GM21529 (cell line): Measurements from ENCODE around the gene SLC39A7.
"Not testable (repeated sequence)": the region's sequence is repeated elsewhere in the genome, so short reads cannot be mapped to it uniquely, and the experiment has no call there.

ENCODE experiments used
- ATAC-seq: cut with Tn5 transposase; IDR thresholded peaks from one replicate; pipeline ENCODE4 v1.9.1; 2021; ENCODE audit not compliant: unreplicated experiment

Gene SLC39A7

DNA sequence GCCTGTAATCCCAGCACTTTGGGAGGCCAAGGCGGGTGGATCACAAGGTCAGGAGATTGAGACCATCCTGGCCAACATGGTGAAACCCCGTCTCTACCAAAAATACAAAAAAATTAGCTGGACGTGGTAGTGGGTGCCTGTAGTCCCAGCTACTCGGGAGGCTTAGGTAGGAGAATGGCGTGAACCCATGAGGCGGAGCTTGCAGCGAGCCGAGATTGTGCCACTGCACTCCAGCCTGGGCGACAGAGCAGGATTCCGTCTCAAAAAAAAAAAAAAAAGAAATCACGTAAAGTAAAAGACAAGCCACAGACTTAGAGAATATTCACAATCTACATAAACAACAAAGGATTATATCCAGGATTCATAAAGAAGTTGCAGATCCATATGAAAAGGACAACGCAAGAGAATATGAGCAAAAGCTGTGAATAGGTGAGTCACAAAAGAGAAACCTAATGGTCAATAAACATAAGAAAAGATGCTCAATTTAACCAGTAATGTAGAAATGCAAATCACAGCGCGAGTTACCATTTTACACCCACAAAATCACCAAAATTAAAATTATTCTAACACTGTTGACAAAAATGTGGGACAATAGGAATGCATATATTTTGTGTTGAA, 25.9 kb downstream of the SLC39A7 start:
- not testable (repeated sequence) for ATAC-seq

- ATAC-seq: no peak
Observed at GRCh38 chr6:33235221-33235634, 34.6 kb downstream of the SLC39A7 start.

DNA sequence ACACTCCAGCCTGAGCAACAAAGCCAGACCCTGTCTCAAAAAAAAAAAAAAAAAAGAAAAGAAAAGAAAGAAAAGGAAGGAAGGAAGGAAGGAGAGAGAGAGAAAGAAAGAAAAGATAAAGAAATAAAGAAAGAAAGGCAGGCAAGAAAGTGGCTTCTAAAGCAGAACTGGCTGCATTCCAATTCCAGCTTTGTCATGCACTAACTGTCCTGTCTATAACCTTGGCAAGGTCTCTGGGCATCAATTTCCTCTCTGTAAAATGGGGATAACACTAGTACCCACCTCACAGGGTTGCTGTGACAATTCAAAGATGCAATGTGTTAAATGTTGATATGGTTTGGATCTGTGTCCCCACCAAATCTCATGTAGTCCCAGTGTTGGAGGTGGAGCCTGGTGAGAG, 35.7 kb downstream of the SLC39A7 start:
- ATAC-seq: no peak

GRCh38 chr6:33236852-33237251, 36.2 kb downstream of the SLC39A7 start:
- no peak for ATAC-seq

DNA sequence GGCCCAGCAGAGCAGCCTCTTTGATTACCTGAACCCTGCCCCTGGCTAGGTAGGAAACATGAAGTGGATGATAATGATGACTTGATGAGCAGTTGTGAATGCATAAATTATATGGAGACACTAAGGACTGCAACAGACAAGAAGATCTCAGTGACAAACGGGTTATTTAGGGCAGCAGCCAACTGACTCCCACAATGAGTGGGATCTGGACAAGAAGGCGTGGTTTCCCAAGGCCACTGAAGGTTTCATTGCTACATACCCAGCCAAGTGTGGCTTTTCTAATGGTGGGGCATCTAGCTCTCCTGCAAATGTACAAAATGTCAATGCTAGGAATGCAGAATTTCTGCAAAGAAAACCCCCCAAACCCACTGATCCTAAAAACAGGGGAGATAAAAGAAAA, 37.1 kb downstream of the SLC39A7 start:
- no peak for ATAC-seq

GRCh38 chr6:33241968-33242367, 41.3 kb downstream of the SLC39A7 start:
- no peak for ATAC-seq

GRCh38 chr6:33243476-33243875, 42.8 kb downstream of the SLC39A7 start:
- ATAC-seq: no peak

- peak; percentile 43 for ATAC-seq
Observed at GRCh38 chr6:33247977-33248642, 47.4 kb downstream of the SLC39A7 start.

- ATAC-seq: peak; percentile 2
Observed at GRCh38 chr6:33248643-33248931, 47.9 kb downstream of the SLC39A7 start.

DNA sequence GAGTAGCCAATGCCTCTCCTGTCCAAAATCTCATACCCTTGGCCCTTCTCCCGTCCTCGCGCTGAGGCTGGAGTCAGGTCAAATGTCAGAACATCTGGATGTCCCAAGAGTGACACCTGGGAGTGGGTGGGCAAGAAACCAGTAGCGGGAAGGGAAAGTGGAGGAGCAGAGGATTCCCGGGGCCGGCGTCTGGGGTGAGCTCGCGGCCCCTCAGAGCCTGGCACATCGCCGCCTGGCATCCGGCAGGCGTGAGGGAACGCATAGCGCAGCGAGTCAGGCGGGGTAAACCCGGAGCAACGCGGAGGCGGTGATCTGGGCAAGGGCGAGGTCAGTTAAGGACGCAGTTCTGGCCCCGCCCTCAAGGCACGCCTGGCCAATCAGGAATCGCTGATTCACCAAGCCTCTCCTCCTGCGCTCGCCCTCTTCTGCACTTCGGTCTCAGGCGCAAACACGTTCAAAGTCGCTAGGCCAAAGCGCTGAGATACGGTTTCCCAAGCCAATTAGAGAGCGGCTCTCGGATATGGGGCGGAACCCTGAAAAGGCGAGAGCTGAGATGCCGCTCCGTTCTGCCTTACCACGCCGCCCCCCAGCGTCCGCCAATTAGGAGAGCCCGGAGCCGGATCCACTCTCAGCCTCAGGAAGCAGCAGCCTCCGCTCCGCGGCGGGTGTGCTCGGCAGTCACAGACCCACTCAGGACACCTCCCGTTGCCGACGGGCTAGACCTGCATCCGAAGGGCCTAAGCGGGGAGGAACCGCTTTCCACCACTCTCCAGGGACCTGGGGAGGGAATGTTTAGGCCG, 48.5 kb downstream of the SLC39A7 start:
- ATAC-seq: peak; percentile 89

DNA sequence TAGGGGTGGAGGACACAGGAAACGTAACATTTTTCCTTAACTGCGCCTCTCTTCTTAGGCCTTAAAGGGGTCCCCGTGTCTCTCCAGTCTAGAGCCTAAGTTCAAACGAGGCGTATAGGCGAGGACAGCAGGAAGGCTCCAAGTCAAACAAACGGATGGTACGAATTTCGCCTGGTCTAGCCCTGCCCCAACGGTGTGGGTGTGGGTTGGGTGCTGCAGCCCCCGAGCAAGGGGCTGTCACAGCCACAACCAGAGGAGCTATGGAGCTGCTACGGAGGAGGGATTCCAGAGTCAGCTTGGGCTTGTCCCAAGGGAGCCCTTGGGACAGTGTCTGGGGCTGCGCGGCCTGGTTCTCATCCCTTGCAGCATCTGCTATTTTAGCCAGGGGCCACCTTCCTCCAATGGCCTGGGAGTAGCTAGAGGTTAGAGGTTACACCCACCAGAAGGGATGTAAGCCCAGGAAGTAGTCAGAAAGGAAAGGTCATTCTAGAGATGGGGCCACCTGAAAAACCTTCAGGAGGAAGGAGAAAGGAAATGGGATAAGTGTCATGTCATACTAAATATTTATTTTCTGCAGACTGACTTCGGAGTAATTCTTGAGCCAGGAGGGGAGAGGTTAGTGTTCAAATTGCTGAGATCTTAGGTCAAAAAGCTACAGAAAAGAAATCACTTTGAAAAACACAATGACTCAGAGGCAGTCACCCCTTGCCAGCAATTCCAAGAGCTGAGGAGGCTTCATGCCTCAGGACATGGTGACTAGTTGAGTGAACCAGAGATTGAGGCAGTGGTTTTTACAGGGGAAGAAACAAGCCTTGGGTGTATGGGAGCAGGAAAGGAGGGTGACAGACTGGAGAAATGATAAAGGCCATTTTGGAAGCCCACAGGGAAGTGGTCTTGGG, 49.3 kb downstream of the SLC39A7 start:
- no peak for ATAC-seq

DNA sequence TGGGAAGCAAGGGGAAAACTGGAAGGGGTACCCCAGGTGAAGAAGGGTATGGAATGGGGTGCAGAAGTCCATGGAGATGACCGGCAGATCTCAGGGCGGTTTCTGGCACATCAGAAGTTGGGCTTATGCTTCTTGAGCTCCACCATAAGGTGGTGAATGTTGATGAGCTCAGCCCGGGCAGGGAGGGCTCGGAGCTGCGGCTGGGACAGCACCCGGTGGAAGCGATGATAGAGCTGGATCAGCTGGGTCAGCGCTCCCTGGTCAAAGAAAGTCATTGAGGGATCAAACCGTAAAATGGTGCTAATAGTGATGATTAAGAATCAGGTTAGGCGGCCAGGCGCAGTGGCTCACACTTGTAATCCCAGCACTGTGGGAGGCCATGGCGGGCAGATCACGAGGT, 50.1 kb downstream of the SLC39A7 start:
- no peak for ATAC-seq

- ATAC-seq: no peak
Observed at GRCh38 chr6:33251395-33252012, 50.8 kb downstream of the SLC39A7 start.

DNA sequence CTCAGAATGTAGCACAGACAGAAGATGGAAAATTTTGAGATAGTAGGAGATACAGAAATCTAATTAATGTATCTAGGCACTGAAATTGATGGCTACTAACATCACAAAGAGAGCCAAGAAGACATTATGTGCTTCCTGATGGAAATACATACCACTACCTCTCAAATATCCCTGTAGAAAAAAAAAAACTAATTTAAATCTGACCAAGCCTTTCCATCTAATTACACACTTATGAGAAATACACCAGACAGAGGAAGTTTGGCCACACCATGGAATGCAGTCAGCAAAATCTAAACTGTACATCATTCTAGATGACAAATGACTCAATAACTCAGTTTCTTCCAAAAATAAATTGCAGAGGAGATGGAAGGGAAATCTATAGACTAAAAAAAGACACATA, 52.1 kb downstream of the SLC39A7 start:
- ATAC-seq: no peak
